MM.1S (cell line): Measurements from ENCODE around the gene PPP1CA.

Experiments used
- DNase-seq: peaks from one replicate; pipeline ENCODE4 v3.0.0-alpha.2; 2015
- H2AFZ ChIP-seq: fragments of 300-600 bp; sonication (generic); 2 replicates; pipeline ENCODE4 v1.6.0; 2016; ENCODE audit warnings: antibody characterized with exemption, low read length
- H3F3A ChIP-seq: fragments of 300-600 bp; sonication (generic); 2 replicates; pipeline ENCODE4 v1.6.1; 2016; ENCODE audit warnings: mild to moderate bottlenecking, antibody characterized with exemption, low read length, moderate library complexity, mixed read lengths; ENCODE audit not compliant: insufficient read depth
- H3K27ac ChIP-seq: fragments of 300-600 bp; sonication (generic); 2 replicates; pipeline ENCODE4 v1.5.1; 2016; ENCODE audit warnings: mild to moderate bottlenecking, low read length
- H3K27me3 ChIP-seq: fragments of 300-600 bp; sonication (generic); replicated peaks from 2 replicates; pipeline ENCODE4 v1.6.0; 2016; ENCODE audit warnings: low read length; ENCODE audit not compliant: insufficient read depth
- H3K36me3 ChIP-seq: fragments of 300-600 bp; sonication (generic); replicated peaks from 2 replicates; pipeline ENCODE4 v1.6.1; 2016; ENCODE audit warnings: mild to moderate bottlenecking, low read length, mixed read lengths; ENCODE audit not compliant: insufficient read depth
- H3K4me1 ChIP-seq: fragments of 300-600 bp; sonication (generic); 2 replicates; pipeline ENCODE4 v1.6.1; 2016; ENCODE audit warnings: low read length, mixed read lengths
- H3K4me2 ChIP-seq: fragments of 300-600 bp; sonication (generic); 2 replicates; pipeline ENCODE4 v1.6.0; 2016; ENCODE audit warnings: low read depth, low read length
- H3K4me3 ChIP-seq: fragments of 300-600 bp; sonication (generic); 2 replicates; pipeline ENCODE4 v1.5.1; 2016; ENCODE audit warnings: low read length, mixed read lengths
- H3K79me2 ChIP-seq: fragments of 300-600 bp; sonication (generic); 2 replicates; pipeline ENCODE4 v1.6.1; 2016; ENCODE audit warnings: mixed run types, low read length, mixed read lengths
- H3K9ac ChIP-seq: fragments of 300-600 bp; sonication (generic); 2 replicates; pipeline ENCODE4 v1.6.1; 2016; ENCODE audit warnings: low read length, mixed read lengths
- H3K9me2 ChIP-seq: fragments of 300-600 bp; sonication (generic); replicated peaks from 2 replicates; pipeline ENCODE4 v1.6.1; 2016; ENCODE audit warnings: mild to moderate bottlenecking, low read length, mixed read lengths; ENCODE audit not compliant: insufficient read depth
- H3K9me3 ChIP-seq: fragments of 300-600 bp; sonication (generic); replicated peaks from 2 replicates; pipeline ENCODE4 v1.6.1; 2016; ENCODE audit warnings: mild to moderate bottlenecking, low read length, mixed read lengths; ENCODE audit not compliant: insufficient read depth
- H4K20me1 ChIP-seq: fragments of 300-600 bp; sonication (generic); 2 replicates; pipeline ENCODE4 v1.6.1; 2016; ENCODE audit warnings: mild to moderate bottlenecking, low read length, moderate library complexity, mixed read lengths; ENCODE audit not compliant: insufficient read depth
- EZH2 ChIP-seq: fragments of 300-600 bp; sonication (generic); optimal IDR thresholded peaks from 2 replicates; pipeline ENCODE3; 2017; ENCODE audit warnings: low read depth, mild to moderate bottlenecking, antibody characterized with exemption, low read length, mixed read lengths
- EZH2phosphoT487 ChIP-seq: fragments of 300-600 bp; sonication (generic); IDR thresholded peaks from 2 replicates; pipeline ENCODE4 v1.6.1; 2018; ENCODE audit warnings: antibody characterized with exemption, low read length
- TF ChIP-seq, protein P1 (sequence below): fragments of 300-600 bp; sonication (generic); IDR thresholded peaks from 2 replicates; pipeline ENCODE4 v1.5.1; 2016; ENCODE audit warnings: antibody characterized with exemption, low read length, mixed read lengths

Gene PPP1CA

DNA sequence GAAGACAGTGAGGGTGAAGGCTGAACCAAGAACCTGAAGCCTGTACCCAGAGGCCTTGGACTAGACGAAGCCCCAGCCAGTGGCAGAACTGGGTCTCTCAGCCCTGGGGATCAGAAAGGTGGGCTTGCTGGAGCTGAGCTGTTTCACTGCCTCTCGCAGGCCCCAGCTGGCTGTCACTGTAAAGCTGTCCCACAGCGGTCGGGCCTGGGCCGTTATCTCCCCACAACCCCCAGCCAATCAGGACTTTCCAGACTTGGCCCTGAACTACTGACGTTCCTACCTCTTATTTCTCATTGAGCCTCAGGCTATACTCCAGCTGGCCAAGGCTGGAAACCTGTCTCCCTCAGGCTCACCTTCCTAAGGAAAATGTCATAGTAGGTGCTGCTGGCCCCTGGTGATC lies 4.1 kb downstream of the PPP1CA start:
- no peak overlapping the region for H3K4me3 ChIP-seq
- H3K4me2 ChIP-seq, result no peak overlapping the region
- no peak overlapping the region for H3K27ac ChIP-seq
- peaks cover 9% of the 10 kb centered on the region; the same call in 1 of the 2 replicates for H3F3A ChIP-seq
- TF ChIP-seq EZH2, result no peak
- TF ChIP-seq, protein P1, sequence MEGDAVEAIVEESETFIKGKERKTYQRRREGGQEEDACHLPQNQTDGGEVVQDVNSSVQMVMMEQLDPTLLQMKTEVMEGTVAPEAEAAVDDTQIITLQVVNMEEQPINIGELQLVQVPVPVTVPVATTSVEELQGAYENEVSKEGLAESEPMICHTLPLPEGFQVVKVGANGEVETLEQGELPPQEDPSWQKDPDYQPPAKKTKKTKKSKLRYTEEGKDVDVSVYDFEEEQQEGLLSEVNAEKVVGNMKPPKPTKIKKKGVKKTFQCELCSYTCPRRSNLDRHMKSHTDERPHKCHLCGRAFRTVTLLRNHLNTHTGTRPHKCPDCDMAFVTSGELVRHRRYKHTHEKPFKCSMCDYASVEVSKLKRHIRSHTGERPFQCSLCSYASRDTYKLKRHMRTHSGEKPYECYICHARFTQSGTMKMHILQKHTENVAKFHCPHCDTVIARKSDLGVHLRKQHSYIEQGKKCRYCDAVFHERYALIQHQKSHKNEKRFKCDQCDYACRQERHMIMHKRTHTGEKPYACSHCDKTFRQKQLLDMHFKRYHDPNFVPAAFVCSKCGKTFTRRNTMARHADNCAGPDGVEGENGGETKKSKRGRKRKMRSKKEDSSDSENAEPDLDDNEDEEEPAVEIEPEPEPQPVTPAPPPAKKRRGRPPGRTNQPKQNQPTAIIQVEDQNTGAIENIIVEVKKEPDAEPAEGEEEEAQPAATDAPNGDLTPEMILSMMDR, result no peak
- no peak for TF ChIP-seq EZH2phosphoT487
- DNase-seq, result no peak
- H3K27me3 ChIP-seq, result no peaks in the 10 kb centered on the region
- no peak overlapping the region for H2AFZ ChIP-seq
- H3K36me3 ChIP-seq, result no peaks in the 10 kb centered on the region
- H3K9me3 ChIP-seq, result no peaks in the 10 kb centered on the region
- no peak overlapping the region for H3K9ac ChIP-seq
- peaks cover 78% of the 10 kb centered on the region for H3K79me2 ChIP-seq
- peaks cover 14% of the 10 kb centered on the region; the same call in 1 of the 2 replicates for H3K4me1 ChIP-seq
- H4K20me1 ChIP-seq, result no peaks in the 10 kb centered on the region
- no peaks in the 10 kb centered on the region for H3K9me2 ChIP-seq

DNA sequence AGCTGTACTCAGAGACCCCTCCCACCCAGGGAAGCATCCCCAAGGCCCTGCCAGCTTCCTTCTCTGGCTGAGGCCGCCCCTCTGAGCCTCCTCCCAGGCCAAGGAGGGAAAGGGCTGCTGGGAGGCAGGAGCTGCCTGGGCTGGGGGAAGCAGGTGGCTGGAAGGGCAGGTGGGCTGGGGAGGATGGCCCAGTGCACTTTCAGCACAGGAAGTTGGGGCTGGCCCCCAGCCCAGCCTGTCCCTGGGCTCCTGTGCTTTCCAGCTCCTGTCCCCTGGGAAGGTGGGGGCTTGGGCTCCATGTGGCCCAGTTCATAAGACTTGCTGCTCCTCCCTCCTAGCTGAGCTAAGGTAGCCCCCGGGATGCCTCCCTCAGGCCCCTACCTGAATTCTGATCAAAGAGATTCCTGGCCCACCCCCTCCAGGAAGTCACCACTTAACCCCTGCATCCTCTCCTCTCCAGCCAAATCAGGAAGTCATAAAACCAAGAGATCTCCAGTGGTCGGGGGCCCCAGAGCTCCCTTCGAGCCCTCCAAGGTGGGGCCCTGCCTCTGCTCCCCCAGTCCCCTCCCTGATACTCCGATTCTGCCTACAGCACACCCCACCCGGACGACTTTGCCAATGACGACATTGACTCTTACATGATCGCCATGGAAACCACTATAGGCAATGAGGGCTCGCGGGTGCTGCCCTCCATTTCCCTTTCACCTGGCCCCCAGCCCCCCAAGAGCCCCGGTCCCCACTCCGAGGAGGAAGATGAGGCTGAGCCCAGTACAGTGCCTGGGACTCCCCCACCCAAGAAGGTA lies 4.9 kb downstream of the PPP1CA start:
- H3K27me3 ChIP-seq, result no peaks in the 10 kb centered on the region
- H3K4me1 ChIP-seq, result peaks cover 9% of the 10 kb centered on the region; the same call in 1 of the 2 replicates
- no peaks in the 10 kb centered on the region for H3K9me2 ChIP-seq
- DNase-seq, result no peak
- no peaks in the 10 kb centered on the region for H3K36me3 ChIP-seq
- TF ChIP-seq EZH2phosphoT487 (no peak), EZH2 (no peak)
- TF ChIP-seq, protein P1, result no peak
- no peak overlapping the region for H3K27ac ChIP-seq
- no peaks in the 10 kb centered on the region for H4K20me1 ChIP-seq
- H3K79me2 ChIP-seq, result peaks cover 85% of the 10 kb centered on the region
- H3K9ac ChIP-seq, result no peak overlapping the region
- no peak overlapping the region for H2AFZ ChIP-seq
- H3K4me2 ChIP-seq, result no peak overlapping the region
- H3K9me3 ChIP-seq, result no peaks in the 10 kb centered on the region
- H3F3A ChIP-seq, result peaks cover 9% of the 10 kb centered on the region; the same call in 1 of the 2 replicates
- H3K4me3 ChIP-seq, result no peak overlapping the region

GRCh38 chr11:67396259-67396581 lies 5.4 kb downstream of the PPP1CA start:
- no peak overlapping the region for H3K4me3 ChIP-seq
- no peak overlapping the region for H2AFZ ChIP-seq
- no peaks in the 10 kb centered on the region for H3K9me3 ChIP-seq
- no peak overlapping the region for H3K9ac ChIP-seq
- H3F3A ChIP-seq, result peaks cover 12% of the 10 kb centered on the region
- H3K9me2 ChIP-seq, result no peaks in the 10 kb centered on the region
- TF ChIP-seq EZH2phosphoT487, result no peak
- TF ChIP-seq, protein P1, result no peak
- H3K79me2 ChIP-seq, result peaks cover 88% of the 10 kb centered on the region
- no peak overlapping the region for H3K27ac ChIP-seq
- H3K36me3 ChIP-seq, result no peaks in the 10 kb centered on the region
- no peak for DNase-seq
- no peaks in the 10 kb centered on the region for H4K20me1 ChIP-seq
- no peak overlapping the region for H3K4me2 ChIP-seq
- H3K4me1 ChIP-seq, result peaks cover 9% of the 10 kb centered on the region; the same call in 1 of the 2 replicates
- no peaks in the 10 kb centered on the region for H3K27me3 ChIP-seq
